HG02610 (cell line): ENCODE measurements around the gene DNAJA4.

Experiments
- ATAC-seq: cut with Tn5 transposase; IDR thresholded peaks from one replicate; pipeline ENCODE4 v1.9.1; 2021; ENCODE audit warnings: mild to moderate bottlenecking, moderate library complexity; ENCODE audit not compliant: unreplicated experiment

DNAJA4 gene

DNA sequence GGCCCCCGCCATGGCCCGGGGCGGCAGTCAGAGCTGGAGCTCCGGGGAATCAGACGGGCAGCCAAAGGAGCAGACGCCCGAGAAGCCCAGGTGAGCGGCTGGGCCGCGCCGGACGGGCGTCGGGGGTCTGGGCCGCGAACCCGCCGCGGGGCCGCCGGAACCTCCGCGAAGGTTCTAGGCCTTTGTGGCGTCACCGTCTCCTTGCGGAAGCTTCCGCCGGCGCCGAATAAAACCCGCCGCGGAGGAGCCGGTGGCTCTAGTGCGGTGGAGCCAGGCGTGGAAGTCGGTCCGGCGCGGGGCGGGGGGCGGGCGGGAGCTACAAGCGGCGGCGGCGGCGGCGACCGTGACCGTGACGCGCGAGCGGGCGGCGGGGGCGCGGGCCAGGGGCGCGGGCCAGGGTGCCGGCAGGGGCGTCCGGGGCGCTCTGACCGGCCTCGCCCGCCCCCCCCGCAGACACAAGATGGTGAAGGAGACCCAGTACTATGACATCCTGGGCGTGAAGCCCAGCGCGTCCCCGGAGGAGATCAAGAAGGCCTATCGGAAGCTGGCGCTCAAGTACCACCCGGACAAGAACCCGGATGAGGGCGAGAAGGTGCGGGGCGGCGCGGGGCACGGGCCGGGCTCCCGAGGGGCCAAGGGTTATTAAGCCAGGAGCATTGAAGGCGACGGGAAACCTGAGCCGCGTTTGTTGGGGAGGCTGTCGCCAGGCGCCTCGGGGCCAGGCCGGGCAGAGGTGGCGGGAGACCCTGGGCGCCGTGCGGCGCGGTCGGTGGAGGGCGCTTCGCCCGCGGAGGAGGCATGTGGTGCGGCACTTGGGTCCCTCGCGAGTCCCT is at the start of gene DNAJA4:
Gene DNAJA4, plus strand, starts transcription at position 259 of the 833 bp plus-strand sequence. Its CDS starts 202 bp downstream, at position 461.
- no peak for ATAC-seq

DNA sequence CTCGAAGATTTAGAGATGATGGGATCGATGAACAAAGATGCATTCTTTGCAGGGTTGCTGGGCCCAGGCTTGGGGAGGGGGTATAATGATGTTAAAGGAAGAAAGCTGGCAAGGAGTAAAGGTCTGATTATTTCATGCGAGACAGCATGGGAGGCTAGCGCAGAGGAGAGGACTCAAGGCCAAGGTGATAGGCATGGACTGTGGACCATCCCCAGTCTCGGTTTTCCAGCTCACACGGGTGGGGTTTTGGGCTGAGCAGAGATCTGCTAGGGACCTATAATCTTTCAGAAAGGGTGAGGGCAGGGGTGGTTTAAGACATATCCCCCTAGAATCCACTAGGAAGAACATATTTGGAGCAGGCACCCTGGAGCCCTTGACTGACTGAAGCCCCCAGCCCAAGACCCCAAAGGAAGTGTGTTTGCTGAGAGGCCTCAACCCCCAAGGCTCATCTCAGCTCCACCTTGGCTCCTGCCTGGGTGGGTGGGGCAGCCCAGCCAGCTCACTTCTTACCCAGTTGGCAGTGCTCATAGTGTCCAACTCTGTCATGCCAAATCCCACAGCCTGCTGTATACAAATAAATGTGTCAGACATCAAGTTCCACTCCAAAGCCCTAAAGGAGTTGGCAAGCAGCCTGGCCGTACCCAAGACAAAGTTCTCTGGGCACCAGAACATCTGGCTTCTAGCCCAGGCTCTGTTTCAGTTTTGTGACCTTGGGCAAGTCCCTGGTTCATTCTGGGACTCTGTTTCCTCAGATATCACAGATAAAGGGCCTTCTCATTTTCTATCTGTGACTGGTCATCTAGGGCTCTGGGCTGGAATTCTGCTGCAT is 47.9 kb upstream of the DNAJA4 start:
- no peak for ATAC-seq

DNA sequence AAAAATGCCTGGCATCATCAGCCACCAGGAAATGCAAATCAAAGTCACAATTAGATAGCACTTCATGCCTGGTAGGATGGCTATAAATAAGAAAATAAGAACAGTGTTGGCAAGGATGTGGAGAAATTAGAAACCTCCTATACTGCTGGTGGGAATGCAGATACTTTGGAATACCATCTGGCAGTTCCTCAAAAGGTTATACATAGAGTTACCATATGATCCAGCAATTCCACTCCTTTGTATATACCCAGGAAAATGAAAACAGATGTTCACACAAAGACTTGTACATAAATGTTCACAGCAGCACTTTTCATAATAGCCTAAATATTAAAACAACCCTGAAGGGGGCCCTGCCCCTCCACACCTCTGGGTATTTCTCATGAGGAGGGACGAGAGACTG is 43.6 kb upstream of the DNAJA4 start:
- ATAC-seq, result no peak

DNA sequence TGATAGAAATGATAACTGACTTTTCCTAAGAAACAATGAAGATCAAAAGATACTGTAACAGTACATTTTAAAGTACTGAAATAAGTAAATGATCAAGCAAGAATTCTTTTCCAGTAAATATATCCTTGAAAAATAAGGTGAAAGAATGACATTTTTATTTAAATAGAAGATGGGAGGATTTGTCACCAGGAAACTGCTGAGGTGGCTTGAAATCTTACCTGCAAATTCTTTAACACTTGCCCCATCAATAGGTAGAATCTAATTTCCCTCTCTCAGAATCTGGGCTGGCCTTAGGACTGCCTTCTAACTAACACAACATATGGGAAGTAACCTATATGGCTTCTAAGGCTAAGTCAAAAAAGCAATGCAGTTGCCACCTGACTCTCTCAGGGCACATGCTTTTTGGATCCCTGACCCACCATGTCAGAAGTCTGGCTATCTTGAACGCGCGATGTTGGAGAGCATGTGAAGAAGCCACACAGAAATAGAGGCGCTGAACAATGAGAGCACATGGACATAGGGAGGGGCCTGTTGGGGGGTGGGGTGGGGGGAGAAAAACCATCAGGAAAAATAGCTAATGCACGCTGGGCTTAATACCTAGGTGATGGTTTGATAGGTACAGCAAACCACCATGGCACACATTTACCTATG is 41.5 kb upstream of the DNAJA4 start:
- ATAC-seq, result no peak

DNA sequence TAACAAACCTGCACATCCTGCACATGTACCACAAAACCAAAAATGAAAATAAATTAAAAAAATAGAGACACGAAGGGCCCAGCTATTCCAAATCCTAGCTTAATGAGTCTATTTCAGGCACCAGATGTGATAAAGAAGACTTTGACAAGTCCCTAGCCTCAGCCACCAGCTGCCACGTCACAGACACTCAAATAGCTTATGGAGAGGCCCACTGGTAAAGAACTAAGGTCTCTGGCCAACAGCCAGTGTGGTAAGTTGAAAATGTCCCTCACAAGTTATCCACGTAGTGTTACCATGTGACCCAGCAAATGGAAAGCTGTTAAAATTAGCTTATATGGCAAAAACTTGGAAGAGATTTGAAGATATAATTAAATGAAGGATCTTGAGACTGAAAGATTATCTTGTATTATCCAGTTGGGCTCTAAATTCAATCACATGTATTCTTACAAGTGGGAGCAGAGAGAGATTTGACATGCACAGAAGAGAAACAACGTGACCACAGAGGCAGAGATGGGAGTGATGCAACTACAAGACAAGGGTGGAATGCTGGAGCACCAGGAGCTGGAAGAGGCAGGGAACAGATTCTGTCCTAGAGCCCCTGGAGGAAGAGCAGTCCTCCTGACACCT is 40.9 kb upstream of the DNAJA4 start:
- ATAC-seq, result no peak

DNA sequence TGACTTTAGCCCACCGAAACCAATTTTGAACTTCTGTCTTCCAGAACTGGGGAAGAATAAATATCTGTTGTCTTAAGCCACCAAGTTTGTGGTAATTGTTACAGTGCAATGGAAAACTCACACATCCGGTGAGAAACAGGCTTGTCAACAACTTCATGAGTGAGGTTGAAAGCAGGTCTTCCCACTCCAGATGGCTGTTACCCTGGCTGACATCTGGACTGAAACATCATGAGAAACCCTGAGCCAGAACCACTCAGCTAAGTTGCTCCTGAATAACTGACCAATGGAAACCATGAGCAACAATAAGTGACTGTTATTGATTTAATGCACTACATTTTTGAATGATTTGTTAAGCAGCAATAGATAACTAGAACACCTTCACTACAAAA is 40.3 kb upstream of the DNAJA4 start:
- no peak for ATAC-seq

DNA sequence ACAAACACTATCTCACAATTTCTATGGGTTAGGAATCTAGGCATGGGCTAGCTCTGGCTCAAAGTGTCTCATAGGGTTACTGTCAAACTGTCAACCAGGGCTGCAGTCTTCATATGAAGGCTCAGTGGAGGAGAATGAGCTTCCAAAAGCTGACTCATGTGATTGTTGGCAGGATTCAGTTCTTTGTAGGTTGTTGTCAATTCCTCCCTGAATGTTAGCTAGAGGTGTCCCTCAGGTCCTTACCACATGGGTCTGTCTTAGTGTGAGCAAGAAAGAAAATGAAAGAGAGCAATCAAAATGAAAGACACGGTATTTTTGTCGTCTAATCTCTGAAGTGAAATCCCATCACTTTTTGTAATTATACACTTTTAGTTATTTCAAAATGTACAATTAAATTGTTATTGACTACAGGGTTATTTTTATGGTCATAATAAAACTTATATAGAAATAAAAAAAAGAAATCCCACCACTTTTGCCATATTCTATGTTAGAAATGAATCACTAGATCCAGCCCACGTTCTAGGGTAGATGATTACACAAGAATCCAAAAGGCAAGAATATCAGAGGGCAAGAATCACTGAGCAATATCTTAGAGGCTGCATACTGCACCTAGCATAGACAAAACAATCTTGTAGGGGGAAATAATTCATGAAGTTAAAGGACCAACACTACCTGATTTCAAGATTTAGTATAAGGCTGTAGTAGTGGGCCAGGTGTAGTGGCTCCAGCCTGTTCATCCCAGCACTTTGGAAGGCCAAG is 38.4 kb upstream of the DNAJA4 start:
- peak; percentile 89 for ATAC-seq

DNA sequence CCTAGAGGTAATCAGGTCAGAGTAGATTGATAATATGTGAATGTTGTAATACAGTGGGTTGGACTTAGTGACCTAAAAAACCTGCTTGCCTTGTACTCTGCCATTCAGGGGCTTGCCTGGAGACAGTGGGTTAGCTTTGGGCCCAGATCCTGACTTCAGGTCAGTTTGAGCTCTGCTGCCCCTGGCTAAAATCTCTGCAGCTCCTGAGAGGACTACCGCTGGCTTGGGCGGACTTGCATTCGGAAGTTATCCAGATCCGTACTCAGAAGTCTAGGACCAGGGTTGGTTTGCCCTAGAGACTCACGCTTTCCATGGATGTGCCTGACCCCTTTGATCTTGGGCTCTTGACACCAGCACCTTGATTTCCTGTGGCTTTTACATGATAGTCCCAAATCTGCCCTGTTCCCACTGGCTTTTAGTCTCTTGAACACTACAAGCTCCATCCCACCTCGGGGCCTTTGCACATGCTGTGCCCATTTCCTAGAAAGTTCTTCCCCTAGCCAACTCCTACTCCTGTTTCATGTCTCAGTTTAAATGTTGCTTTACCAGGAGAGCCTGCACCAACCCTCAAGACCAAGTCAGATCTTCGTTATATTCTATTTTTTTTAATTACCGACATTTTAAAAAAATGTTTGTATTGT is 35.9 kb upstream of the DNAJA4 start:
- no peak for ATAC-seq

DNA sequence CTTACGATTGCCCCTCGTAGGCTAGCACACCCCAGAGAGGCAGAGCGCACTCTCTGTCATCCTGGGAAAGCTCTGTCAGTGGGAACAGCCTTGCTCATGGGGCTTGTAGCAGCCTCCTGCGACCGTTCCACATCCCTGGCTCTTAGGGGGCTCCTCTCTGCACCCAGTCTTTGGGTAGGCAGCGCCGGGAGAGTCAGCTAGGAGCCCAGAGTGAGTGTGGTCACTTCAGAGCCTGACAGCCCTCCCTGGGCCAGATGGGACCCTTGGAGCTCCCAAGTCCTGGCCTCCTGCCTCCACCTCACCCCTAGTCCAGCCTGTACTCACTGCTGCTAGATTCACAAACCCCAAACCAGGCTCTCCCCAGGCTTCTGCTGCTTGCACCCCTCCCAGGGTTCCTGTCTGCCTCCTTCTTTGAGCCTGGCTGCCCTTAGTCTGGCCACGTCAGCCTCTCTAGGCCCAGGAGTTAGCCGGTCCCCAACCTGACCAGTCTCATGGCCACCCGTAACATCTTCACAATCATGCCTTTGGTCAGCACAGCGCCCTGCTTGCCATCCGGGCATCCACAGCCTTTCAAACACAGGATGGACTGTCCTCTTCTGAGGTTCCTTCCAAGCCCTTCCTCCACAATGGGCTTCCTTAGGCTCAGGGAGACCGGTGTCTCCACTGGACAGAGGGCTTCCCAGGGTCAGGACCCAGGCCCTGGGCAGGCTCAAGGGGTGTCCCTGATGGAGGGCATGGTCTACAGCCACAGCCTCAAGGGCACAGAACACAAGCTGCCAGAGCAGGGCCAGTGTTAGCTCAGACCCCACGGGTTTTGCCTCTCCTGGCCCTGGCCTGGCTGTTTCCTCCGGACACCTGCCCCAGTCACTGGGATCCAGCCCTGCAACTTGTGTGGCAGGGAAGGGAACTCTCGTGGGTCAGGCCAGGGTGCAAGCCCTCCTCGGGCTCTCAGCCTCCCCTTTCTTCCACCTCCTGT is 34.6 kb upstream of the DNAJA4 start:
- ATAC-seq, result no peak

DNA sequence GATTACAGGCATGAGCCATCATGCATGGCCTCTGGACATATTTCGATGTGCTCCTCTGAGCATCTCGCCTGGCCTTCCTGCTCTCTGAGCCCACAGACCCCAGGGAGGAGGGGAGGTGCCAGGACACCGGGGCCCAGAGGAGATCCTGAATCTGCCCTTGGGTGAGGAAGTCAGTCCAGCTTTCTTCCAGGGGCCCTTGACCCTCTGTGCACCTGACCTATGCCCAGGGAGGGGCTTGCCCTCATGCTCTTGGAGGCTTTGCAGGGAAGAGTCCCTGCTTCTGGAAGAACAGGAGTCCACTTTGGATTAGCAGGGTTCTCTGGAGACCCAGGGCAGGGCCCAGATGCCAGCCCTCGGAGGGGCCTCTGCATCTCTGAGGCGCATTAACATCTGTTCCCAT is 31.4 kb upstream of the DNAJA4 start:
- ATAC-seq, result no peak

DNA sequence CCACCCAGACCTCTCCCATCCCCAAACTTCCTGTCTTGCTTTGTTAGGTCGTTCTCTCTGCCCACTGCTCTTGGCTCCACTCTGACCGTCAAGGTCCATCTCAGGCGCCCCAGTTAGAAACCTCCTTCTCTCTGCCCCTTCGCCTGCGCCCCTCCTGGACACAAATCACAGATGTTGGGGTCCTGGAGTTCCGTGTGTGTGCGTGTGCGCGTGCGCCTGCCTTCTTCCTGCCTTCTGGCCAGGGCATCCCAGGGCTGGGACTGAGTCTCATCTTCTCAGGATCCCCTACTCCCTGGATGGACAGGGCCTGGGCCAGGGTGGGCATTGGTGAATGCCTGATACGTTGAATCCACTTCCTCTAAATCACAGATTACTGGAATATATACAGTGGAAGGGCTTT is 30.9 kb upstream of the DNAJA4 start:
- ATAC-seq, result no peak

DNA sequence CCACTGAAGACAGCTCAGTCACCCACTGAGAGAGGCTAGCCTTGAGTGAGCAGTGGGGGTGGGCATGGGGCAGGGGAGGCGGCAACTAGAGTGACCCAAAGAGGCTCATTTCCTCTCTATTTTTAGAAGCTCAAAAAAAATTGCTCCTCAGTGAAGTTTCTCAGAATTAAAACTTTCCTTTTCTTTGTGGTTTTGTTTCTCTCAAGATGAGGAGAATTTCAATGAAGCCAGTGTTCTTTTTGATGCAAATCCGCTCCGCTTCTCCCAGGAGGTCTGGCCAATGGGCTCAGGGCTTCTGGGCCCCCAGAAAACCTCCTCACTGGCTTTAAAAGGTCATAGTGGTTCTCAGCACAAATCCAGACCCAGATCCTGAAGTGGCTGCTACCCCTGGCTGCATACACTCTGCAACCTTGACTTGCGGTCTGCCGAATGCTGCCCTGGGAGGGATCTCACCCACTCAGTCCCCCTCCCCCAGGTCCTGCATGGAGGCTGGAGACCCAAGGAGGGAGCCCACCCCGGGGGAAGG is 29.8 kb upstream of the DNAJA4 start, which contains the start of gene ACSBG1:
Gene ACSBG1, minus strand, starts transcription at position 51 of the 526 bp plus-strand sequence. CDS start 64 bp downstream, outside the sequence.
- ATAC-seq, result no peak

DNA sequence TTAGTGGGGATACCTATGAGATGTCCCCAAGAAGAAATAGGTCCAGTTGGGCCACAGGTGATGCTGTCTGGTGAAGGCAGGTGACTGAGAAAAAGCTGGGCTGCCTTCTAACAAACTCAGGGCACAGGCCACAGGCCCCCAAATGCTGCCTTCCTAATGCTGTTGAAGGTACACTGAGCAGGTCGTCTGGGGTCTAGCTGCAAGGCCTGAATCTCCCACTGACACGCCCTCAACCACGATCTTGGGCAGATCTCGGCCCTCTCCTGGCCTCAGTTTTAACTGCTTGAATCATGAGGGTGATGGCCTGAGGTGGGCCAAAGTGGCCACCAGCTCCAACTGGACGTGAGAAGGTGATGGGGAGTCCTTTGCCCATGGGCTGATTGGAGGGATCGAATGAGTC is 27.9 kb upstream of the DNAJA4 start:
- no peak for ATAC-seq

DNA sequence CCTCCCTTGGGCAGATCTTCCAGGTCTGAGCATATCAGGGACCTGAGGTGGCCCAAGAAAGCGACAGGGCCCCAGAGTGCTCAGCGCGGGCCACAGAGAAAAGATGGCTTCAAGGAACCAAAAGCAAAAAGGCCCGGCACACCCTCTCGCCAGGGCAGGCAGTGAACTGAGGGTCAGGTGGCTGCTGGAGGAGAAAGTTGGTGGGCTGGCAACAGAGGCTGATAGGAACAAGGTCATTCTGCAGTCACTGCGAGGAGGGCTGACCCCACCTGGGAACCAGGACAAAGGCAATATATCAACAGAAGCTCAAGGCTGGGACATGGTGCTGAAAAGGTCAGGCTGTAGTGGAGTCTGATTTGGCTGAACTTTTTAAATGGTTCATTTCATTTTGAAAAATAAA is 27.2 kb upstream of the DNAJA4 start:
- no peak for ATAC-seq

DNA sequence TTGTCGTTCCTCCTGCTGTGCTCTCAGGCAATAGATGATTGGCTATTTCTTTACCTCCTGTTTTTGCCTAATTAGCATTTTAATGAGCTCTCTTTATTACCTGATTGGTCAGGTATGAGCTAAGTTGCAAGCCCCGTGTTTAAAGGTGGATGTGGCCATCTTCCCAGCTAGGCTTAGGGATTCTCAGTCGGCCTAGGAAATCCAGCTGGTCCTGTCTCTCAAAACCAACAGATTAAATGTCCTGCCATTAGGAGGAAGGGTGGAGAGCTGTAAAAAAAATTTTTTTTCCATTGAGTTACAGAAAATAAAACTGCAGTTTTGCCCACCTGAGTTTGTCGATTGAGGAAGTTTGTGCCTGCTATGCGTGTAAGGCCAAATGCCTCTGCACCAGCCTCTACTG is 24.6 kb upstream of the DNAJA4 start:
- ATAC-seq, result no peak

DNA sequence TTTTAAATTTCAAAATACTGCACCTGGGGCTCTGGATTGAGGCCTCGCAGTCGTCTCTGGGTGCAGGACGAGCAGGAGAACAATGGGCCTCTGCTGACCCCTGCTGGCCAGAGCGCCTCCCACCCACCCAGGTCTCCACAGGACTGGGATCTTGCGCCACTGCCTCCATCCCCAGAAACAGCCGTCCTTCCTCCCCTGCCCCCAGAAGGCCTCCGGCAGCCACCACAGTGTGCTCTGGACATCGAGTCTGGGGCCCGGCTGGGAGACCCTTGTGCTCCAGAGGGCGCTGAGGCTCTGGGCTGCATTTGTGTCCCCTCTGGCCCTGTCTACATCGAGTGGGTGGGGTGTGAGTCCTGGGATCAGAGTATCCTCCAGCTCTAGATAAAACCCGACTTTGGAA is 23.3 kb upstream of the DNAJA4 start:
- ATAC-seq, result no peak

DNA sequence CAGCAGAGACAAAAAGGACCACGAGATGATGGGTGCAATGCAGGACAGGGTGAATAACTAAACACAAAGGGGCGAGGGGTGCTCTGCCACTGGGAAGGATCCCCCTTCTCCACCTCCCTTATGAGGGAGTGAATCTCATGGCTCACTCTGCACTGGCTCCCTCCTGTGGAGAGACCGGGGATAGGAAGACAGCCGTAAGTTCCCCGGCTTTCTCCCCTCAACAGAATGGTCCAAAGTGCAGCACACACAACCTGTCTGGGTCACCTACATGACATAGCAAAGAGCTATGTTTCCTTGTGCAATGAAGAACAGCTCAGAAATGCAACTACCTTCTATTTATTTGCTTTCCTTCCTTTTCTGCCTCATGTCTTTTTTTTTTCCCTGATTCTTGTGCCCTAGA is 22.2 kb upstream of the DNAJA4 start:
- ATAC-seq, result no peak

DNA sequence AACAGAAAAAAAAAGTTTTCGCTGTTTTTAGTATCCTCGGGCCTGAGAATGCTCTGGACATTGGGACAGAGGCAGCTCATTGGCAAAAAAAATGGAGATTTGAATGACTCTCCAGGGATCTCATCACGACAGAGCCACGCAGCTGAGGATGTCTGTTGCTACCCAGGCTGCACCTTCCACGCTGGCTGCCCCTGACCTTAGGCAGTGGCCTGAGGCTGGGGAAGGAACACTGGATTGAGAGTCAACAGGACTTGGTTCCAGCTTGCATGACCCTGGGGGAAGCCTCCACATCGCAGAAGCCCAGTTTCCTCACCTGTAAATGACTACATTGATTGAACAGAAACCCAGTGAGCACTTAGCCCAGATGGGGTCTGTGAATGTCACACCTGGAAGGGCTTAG is 21.3 kb upstream of the DNAJA4 start:
- ATAC-seq, result no peak
